HG02798 (cell line): ENCODE results near the gene C16orf74.

Experiments
- ATAC-seq: cut with Tn5 transposase; IDR thresholded peaks from one replicate; pipeline ENCODE4 v1.9.1; 2021; ENCODE audit warnings: mild to moderate bottlenecking; ENCODE audit not compliant: unreplicated experiment, poor library complexity

The C16orf74 gene

DNA sequence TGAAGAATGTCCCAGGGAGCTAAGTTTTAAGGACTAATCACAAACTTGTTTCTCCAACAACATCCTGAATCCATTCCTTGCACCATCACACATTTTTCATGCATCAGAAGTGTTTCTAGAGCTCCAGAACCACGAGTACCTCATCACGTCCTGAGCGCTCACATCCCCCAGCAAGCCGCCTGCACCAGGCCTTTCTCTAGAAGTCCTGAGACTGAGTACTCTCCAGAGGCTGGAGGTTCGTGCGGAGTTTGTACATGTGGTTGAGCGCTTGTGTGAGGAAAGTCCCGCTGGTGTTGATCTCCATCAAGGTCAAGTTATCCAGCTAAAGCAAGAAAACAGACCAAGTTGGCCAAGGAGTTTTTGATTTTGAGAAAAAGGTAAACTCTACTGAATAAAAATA is 72.9 kb downstream of the C16orf74 start:
- ATAC-seq, result no peak

DNA sequence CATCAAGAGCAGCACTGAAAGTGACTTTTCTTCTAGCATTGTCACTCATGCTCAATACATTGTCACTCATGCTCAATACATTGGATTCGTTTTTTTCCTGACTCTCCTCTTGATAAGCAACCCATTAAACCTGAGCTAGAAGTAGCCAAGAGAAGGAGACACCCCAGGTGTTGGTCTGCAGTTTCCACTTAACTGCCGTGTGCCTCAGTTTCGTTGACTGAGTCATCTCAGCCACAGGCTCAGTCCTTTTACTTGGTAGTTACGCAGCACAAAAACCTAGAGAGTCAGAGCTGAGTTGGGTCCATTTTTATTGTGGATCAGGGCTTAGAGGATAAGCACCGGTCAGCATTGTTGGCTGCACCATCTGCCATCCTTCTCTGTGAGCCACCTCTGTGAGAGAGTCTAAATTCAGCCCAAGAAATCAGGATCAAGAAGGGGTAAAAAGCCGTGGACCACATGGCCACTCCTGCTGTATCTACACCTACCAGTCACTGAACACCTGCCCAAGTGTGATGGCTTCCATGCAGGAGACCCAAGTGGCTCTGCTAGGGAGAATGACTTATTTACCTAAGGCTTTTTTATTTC is 73.4 kb downstream of the C16orf74 start:
- no peak for ATAC-seq

GRCh38 chr16:85676466-85676865 is 74.4 kb downstream of the C16orf74 start:
- ATAC-seq, result no peak

DNA sequence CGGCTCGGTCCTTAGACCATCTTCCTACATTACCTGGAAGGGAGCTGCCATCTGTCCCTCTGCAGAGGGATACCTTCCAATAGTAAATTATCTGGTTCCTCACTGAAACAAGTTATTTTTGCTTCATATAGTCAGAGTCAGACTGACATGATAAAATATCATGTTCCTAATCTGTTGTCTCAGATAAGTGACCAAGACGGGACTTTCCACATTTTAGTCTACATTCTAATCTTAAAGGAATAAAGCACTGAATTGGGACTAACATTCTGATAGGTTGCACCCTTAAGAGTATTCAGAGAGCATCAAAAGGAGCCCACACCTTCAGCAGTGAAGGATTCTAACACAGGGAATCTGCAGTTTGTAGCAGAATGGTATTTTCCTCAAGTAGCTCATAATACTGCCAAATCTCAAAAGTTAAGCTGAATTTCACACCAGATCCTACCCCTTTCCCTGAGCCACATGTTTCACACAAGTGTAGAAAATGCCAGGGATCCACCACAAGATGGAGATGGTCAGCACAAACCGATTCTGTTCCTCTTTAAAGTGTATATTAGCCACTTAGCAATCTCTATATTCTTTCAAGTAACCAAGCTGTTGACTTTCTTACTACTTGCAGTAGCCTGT is 75.5 kb downstream of the C16orf74 start:
- no peak for ATAC-seq

- ATAC-seq, result no peak
Observed at GRCh38 chr16:85674828-85675227, 76.1 kb downstream of the C16orf74 start.

GRCh38 chr16:85674418-85674755 is 76.5 kb downstream of the C16orf74 start:
- ATAC-seq, result no peak

DNA sequence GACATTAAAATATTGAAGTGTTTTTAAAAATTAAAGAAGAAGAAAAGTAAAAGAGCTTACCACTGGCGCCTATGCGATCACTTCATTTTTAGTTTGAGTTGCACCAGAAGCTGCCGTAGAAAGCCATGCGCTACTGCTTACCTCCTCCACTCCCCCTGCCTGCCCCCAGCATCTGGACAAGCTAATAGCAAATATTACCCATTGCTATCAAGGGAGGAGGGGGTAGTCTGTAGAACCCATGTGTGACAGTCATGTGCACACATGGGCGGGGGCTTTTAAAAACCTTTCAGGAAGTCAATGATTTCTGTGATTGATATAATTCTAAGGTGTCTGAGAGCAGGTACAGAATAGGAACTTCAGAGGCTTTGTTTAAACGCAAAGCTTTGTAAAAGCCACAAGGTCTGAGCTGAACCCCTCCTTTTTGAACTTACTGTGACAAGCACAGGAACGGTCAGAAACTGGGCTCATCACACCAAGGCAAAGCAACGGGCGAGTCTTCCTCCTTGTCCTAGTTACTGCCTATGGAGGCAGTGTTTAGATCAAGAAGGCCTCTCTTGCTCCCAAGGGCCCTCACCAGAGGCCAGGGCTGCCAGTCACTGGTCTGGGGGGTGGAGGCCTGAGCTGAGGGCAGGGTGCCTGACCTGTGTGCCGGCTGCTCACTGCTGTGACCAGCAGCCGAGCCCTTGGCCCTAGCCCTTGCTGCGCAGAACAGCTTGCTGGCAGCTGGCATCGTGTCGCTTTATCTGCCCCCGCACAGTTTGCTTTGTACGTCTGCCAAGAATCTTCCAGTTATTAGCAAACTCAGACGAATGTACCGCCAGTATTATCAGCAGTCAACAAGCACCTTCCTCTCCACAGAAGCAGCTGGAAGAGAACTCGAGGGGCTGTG is 77.1 kb downstream of the C16orf74 start:
- no peak for ATAC-seq

DNA sequence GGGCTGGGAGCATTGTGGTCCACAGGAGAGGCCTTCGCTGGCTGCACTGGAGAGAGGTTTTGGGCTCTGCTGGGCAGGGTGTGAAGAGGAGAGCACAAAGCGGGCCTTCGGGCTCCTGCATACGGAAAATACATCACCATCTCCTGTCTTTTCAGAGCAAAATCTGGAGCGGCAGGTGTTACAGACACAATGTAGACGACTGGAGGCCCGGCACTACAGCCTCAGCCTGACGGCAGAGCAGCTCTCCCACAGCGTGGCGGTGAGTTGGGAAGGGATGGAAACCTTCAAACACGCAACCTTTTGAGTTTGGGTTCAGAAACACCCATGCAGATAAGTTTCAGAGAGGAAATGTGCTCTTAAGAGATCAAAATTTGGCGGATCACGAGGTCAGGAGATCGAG is 80.1 kb downstream of the C16orf74 start:
- ATAC-seq, result no peak

DNA sequence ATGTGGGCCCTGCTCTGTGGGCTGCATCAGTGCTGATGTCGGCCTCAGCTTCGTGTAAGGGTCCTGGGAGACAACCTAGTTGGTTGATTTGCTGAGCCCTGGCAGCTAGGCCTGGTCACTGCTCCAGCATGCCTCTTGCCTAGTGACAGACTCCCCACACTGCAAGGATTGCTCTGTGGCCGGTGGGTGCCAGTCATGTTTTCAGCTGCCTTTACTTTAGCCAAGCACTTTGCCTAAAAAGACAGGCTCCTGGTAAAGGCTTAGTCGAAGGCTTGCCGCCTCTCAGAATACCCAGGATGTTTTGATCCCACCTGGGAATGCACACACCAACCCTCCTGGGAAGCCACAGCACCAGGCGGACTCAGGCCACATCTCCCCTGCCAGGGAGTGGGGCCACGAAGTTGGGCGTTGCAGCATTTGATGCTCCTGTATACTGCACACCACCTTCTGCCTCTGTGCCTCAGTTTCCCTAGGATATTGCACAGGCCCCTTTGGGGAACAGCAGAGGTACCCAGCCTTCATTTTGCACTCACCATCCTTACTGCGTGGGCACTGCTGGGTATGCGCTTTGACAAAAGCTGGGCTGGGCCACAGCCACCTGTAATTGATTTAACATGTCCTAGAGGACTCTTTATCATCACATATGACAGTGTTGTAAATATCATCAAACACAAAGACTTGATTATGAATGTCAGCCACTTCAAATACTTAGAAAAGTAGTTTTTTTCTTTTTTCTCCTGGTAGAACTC is 82.0 kb downstream of the C16orf74 start:
- no peak for ATAC-seq

DNA sequence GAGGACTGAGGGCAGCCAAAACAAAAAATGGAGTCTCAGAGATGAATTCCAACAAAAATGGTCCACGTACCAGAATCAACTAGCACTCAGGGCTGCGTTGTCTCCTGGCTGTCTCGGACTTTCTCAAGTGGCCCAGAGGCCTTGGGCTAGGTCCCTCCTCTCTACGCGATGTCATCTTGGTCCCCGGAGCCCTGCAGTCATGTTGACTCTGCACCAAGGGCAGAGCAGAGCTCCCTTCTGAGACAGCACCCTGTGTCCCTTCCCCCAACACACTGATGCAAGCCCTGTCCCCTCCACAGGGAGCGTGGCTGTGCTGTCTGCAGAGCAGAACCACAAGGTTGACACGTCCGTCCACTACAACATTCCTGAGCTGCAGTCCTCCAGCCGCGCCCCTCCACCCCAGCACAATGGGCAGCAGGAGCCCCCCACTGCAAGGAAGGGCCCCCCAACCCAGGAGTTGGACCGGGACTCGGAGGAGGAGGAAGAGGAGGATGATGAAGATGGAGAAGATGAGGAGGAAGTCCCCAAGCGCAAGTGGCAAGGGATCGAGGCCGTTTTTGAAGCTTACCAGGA is 83.0 kb downstream of the C16orf74 start:
- no peak for ATAC-seq

DNA sequence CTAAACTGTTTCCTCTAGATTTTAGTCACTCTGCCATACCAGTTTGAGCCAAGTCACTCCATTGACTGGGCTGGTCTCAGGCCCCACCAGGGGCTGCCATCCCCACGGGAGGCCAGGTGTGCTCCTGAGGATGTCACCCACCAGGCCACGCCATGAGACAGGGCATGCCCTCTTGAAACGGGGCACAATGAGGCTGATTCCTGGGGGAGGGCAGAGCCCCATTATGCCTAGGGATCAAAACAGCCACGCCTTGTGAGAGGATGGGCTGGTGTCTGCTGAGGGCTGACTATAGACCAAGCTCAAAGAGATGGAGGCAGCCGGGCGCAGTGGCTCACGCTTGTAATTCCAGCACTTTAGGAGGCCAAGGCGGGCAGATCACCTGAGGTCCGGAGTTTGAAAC is 83.6 kb downstream of the C16orf74 start:
- ATAC-seq, result no peak

- no peak for ATAC-seq
Observed at GRCh38 chr16:85665929-85666328, 85.0 kb downstream of the C16orf74 start.

DNA sequence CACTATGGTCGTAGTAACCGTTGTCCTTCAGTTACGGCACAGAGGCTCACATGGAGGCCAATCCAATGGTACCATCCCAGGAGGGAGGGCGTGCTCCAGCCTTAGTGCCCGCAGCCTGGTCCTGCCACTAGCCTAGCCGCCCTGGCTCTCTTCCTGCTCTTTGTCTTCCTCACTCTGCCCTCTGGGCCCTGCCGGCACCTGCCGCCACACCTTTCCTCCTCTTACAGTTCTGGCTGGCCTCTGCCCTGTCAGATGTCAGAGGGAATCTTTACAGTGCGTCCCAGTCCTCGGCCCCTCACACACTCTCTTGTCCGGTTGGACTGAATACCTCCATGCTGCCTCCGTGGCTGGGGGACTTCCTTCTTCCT is 85.5 kb downstream of the C16orf74 start:
- no peak for ATAC-seq

DNA sequence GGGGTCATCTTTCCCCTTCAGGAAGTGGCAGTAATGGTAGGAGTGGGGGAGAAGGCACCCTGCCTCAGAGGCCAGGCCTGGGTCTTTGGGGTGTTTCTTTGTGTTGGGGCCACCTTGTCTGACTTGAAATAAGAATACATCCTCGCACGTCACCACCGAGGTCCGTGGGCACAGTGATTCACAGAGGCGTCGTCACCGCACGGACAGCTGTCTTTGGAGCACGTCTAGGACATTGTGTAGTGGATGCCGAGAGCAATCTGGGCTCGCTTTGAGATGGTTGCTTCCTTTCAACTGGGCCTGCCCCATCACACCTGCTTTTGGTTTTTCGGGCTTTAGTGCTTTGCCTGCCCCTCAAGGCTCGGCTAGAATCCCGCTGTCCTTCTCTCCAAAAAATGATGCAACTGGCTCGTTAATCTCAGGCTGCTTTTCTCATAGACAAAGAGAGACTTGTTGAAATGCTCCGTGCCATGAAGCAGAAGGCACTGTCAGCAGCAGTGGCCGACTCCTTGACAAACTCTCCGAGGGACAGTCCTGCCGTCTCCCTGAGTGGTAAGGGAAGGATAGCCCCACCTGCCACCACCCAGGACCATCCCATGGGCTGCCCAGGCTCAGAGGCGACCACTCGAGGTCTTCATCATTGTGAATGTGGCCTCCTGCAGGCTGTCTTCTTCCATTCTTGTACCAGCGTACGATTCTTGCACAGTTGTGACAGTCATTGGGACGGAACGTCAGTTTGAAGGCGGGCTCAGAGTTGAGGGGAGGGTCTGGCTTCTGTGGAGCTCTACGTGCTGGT is 86.1 kb downstream of the C16orf74 start:
- ATAC-seq, result no peak

DNA sequence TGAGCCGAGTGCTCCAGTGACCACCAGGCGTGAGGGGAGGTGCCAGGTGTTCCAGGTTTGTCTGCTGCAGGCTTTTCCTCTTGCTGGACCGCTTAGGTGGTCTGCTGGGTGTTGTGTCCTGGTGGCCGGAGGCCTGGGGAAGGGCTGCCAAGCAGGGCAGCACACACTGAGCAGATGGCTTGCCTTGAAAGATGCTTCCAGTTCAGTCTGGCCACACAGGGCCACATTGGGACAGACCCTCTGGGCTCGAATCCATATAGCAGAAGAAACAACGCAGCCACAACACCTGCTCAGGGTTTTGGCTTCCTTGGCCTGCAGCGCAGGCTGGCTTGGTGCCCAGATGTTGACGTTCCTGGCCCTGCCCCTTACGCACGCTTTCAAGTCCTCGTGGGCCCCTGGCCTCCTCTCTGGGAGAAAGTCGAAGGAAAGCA is 87.0 kb downstream of the C16orf74 start:
- no peak for ATAC-seq

DNA sequence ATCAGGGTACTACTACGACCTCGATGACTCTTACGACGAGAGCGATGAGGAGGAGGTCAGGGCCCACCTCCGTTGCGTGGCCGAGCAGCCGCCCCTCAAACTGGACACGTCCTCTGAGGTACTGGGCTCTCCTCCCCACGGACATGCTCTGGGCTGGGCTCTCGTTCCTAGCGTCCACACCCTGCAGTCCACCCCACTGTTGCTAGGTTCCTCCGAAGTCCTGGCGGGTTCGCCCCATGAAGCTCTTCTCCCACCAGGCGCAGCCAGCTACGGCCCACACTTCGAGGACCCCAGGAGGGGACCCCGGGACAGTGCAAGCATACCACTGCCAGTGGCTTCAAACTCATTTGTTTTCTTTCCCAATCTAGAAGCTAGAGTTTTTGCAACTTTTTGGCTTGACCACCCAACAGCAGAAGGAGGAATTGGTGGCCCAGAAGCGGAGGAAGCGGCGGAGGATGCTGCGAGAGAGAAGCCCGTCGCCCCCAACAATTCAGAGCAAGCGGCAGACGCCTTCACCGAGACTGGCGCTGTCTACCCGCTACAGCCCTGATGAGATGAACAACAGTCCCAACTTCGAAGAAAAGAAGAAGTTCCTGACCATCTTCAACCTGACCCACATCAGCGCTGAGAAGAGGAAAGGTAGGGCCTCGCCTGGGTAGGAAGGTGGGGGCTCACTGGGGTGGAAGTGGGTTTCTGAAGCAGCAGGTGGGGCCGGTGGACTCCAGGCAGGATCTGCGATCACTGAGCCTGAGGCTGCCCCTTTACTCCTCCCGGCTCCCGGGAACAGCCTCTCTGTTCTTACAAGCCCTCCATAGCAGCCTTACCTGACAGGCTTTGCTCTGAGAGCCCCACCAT is 87.7 kb downstream of the C16orf74 start:
- ATAC-seq, result no peak

DNA sequence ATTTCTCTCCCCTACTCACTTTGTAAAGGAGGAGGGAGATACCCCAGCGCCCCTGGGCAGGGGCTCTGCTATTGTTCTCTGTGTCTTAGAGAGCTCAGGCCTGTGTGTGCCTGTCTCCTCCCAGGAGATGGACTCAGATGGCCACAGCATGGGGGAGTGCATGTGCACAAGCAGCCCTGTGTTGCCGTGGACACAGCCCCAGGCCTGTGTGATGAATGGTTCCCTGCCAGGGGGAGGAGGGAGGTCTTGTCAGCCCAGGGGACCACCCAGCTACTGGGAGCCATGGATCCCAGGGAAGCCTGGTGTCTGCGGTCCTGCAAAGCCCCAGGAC is 88.4 kb downstream of the C16orf74 start:
- ATAC-seq, result no peak

DNA sequence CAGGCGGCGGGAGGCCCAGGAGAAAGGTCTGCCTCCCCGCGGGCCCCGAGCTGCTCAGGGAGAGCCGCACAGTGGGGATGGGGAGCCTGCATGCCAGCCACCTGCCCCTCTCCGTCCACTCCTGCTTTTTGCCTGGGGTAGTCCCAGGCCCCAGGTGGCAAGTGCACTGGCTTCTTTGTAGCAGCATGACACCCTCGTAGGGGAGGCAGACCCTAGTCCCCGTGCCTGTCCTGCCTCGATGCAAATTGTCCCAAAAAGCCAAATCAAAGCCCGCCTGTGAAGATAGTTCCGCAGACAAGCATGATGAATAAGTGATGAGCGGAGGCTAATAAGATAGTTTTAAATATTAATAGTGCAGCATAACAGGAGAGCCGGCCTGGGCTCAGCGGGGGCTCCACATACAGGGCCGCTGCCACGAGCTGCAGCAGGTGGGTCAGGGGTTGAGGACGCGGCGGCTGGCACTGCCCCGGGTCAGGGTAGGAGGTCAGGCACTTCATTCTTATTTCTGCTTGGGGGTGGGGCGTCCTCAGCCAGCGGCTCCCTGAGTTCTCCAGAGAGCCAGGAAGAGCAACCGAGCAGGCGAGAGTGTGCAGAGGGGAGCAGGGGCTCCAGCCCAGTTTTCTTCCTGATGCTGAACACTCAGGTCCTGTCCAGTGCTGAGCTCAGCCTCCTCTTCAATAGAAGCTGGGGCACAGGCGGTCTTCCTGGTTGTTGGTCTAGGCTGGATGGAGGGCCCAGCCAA is 89.0 kb downstream of the C16orf74 start:
- no peak for ATAC-seq
